Dendritic cell treated with granulocyte-macrophage colony-stimulating factor and Interleukin-4, amounts not matched to agents 40 ng/mL and 50 ng/mL, for 4 days (primary cell): Measurements from ENCODE around the gene KTN1.

Experiments
- H3K27ac Mint-ChIP-seq: one replicate; pipeline ENCODE4 v1.8.0; 2022; ENCODE audit warnings: mild to moderate bottlenecking, mixed read lengths
- H3K27me3 Mint-ChIP-seq: one replicate; pipeline ENCODE4 v1.8.0; 2022; ENCODE audit warnings: mild to moderate bottlenecking, mixed read lengths
- H3K36me3 Mint-ChIP-seq: one replicate; pipeline ENCODE4 v1.8.0; 2022; ENCODE audit warnings: low read depth, mixed read lengths
- H3K4me1 Mint-ChIP-seq: one replicate; pipeline ENCODE4 v1.8.0; 2022; ENCODE audit warnings: low read depth, mixed read lengths
- H3K4me3 Mint-ChIP-seq: one replicate; pipeline ENCODE4 v1.8.0; 2022; ENCODE audit warnings: mild to moderate bottlenecking, moderate library complexity, mixed read lengths
- H3K9me3 Mint-ChIP-seq: one replicate; pipeline ENCODE4 v1.8.0; 2022; ENCODE audit warnings: mixed read lengths
- intact Hi-C: fragments of 100-400 bp; cut with micrococcal nuclease; formaldehyde crosslinking; loops from one replicate; pipeline ENCODE4 v1.15.0; 2022

KTN1 gene

DNA sequence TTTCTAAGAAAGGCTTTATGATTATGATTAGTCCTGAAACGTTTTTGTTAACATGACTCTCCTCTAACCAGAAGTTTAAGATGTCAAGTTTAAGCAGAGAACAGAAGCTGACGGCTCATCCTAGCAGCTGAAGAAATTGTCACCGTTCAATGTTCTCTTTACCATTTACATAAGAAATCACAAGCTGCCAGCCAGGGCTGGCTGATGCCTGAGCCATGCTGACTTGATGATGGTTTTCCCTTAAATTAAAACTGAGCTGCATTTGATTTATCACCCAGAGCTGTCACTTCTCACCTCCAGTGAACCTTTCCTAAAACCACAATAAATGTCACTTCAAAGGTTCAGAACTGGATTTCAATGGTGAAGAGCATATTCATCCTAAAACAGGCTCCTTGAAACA lies 153.6 kb downstream of the KTN1 start:
- no peak overlapping the region for H3K27ac Mint-ChIP-seq
- no peaks in the 10 kb centered on the region for H3K27me3 Mint-ChIP-seq
- H3K4me1 Mint-ChIP-seq, result peaks cover 5% of the 10 kb centered on the region
- H3K9me3 Mint-ChIP-seq, result peaks cover 21% of the 10 kb centered on the region
- intact Hi-C loops, result loop anchor here (2.0 kb wide), 1 partner anchor 689 kb away; no protein-coding TSS in a partner anchor
- peaks cover 6% of the 10 kb centered on the region for H3K36me3 Mint-ChIP-seq
- H3K4me3 Mint-ChIP-seq, result no peak overlapping the region
